ENCODE measurements around the gene PADI6.

GRCh38 chr1:17441265-17441992 is 69.4 kb downstream of the PADI6 start:
- TF ChIP-seq CTCF (IDR thresholded peaks at IDR 0.05) (no peak), POLR2A (IDR thresholded peaks at IDR 0.05) (no peak)

All from gastroesophageal sphincter (tissue), 3 donors.